ENCODE data around the gene B4GALT5. TPM values are rescaled to one million over a fixed set of nuclear protein-coding genes. Genes with fewer than 3 reads are reported as not detected.

B4GALT5 gene
- total and polyA plus RNA-seq, 2 donors (not counting 1 experiment from before 2014, with no cell fraction given), result 21.0 to 28.0 TPM

- Histone ChIP-seq H3K4me1 (ENCODE audit: control insufficient read depth, extremely low read depth, insufficient read depth, low read length) (no peaks in the 10 kb centered on the region), H2AFZ (ENCODE audit: low read length) (no peak overlapping the region)
- TF ChIP-seq CTCF (conservative IDR thresholded peaks at IDR 0.05 in 1 of 2, IDR thresholded peaks at IDR 0.05 in 1 of 2; ENCODE audit: low read depth in 1 of 2, low read length in 2 of 2) (peak; percentile 22 to 52), EZH2 (IDR thresholded peaks at IDR 0.05; ENCODE audit: low read length, missing control alignments) (no peak)
Measured at GRCh38 chr20:49603209-49603627, 110.5 kb downstream of the B4GALT5 start.

GRCh38 chr20:49602345-49603208 is 111.1 kb downstream of the B4GALT5 start:
- Histone ChIP-seq H4K20me1 (ENCODE audit: control insufficient read depth, extremely low read depth, insufficient read depth, low read length) (no peaks in the 10 kb centered on the region), H3K4me3 (replicated peaks in 1 of 4; ENCODE audit: control extremely low read depth in 1 of 4, insufficient read depth in 1 of 4, low read depth in 3 of 4, low read length in 4 of 4) (no peak overlapping the region), H3K79me2 (ENCODE audit: control insufficient read depth, insufficient read depth, low read length) (no peaks in the 10 kb centered on the region), H3K4me1 (ENCODE audit: control insufficient read depth, extremely low read depth, insufficient read depth, low read length) (no peaks in the 10 kb centered on the region), H3K4me2 (ENCODE audit: extremely low read depth, insufficient read depth, low read length) (no peak overlapping the region), H2AFZ (ENCODE audit: low read length) (no peak overlapping the region), H3K9ac (ENCODE audit: insufficient read depth, low read length) (no peak overlapping the region), H3K36me3 (ENCODE audit: control insufficient read depth, insufficient read depth, low read length) (no peaks in the 10 kb centered on the region), H3K9me3 (ENCODE audit: control insufficient read depth, insufficient read depth, low read depth, low read length) (no peaks in the 10 kb centered on the region), H3K27ac (ENCODE audit: insufficient read depth, low read length) (no peak overlapping the region), H3K27me3 (ENCODE audit: control insufficient read depth, insufficient read depth, low read length) (no peaks in the 10 kb centered on the region)
- no peak for TF ChIP-seq CTCF (conservative IDR thresholded peaks at IDR 0.05 in 1 of 2, IDR thresholded peaks at IDR 0.05 in 1 of 2; ENCODE audit: low read depth in 1 of 2, low read length in 2 of 2)
- no peak for DNase-seq (ENCODE audit: low read depth in 2 of 2)

More at GRCh38 chr20:49603209-49603627, 110.5 kb downstream of the B4GALT5 start:
- no peak overlapping the region for H3K4me2 ChIP-seq (ENCODE audit: extremely low read depth, insufficient read depth, low read length)
- no peaks in the 10 kb centered on the region for H4K20me1 ChIP-seq (ENCODE audit: control insufficient read depth, extremely low read depth, insufficient read depth, low read length)
- H3K27ac ChIP-seq (ENCODE audit: insufficient read depth, low read length), result no peak overlapping the region
- no peaks in the 10 kb centered on the region for H3K27me3 ChIP-seq (ENCODE audit: control insufficient read depth, insufficient read depth, low read length)
- no peaks in the 10 kb centered on the region for H3K9me3 ChIP-seq (ENCODE audit: control insufficient read depth, insufficient read depth, low read depth, low read length)
- no peak overlapping the region for H3K9ac ChIP-seq (ENCODE audit: insufficient read depth, low read length)
- H3K36me3 ChIP-seq (ENCODE audit: control insufficient read depth, insufficient read depth, low read length), result no peaks in the 10 kb centered on the region
- no peak overlapping the region for H3K4me3 ChIP-seq (replicated peaks in 1 of 4; ENCODE audit: control extremely low read depth in 1 of 4, insufficient read depth in 1 of 4, low read depth in 3 of 4, low read length in 4 of 4)
- no peaks in the 10 kb centered on the region for H3K79me2 ChIP-seq (ENCODE audit: control insufficient read depth, insufficient read depth, low read length)
- peak; percentile 39 to 56 for DNase-seq (ENCODE audit: low read depth in 2 of 2)

- Histone ChIP-seq H3K9ac (ENCODE audit: insufficient read depth, low read length) (no peak overlapping the region), H3K27me3 (ENCODE audit: control insufficient read depth, insufficient read depth, low read length) (no peaks in the 10 kb centered on the region), H3K4me3 (replicated peaks in 1 of 4; ENCODE audit: control extremely low read depth in 1 of 4, insufficient read depth in 1 of 4, low read depth in 3 of 4, low read length in 4 of 4) (no peak overlapping the region), H2AFZ (ENCODE audit: low read length) (no peak overlapping the region), H3K4me2 (ENCODE audit: extremely low read depth, insufficient read depth, low read length) (no peak overlapping the region), H3K79me2 (ENCODE audit: control insufficient read depth, insufficient read depth, low read length) (no peaks in the 10 kb centered on the region), H3K9me3 (ENCODE audit: control insufficient read depth, insufficient read depth, low read depth, low read length) (no peaks in the 10 kb centered on the region), H3K27ac (ENCODE audit: insufficient read depth, low read length) (no peak overlapping the region), H4K20me1 (ENCODE audit: control insufficient read depth, extremely low read depth, insufficient read depth, low read length) (no peaks in the 10 kb centered on the region), H3K4me1 (ENCODE audit: control insufficient read depth, extremely low read depth, insufficient read depth, low read length) (no peaks in the 10 kb centered on the region), H3K36me3 (ENCODE audit: control insufficient read depth, insufficient read depth, low read length) (no peaks in the 10 kb centered on the region)
- TF ChIP-seq EZH2 (IDR thresholded peaks at IDR 0.05; ENCODE audit: low read length, missing control alignments) (no peak), CTCF (conservative IDR thresholded peaks at IDR 0.05 in 1 of 2, IDR thresholded peaks at IDR 0.05 in 1 of 2; ENCODE audit: low read depth in 1 of 2, low read length in 2 of 2) (no peak)
- no peak for DNase-seq (ENCODE audit: low read depth in 2 of 2)
Measured at GRCh38 chr20:49601153-49601924, 112.3 kb downstream of the B4GALT5 start.

All from fibroblast of lung (primary cell).